Ovary (tissue), 3 donors: ENCODE results near the gene PIH1D2.

ENCODE experiments used
- CTCF ChIP-seq, 3 donors: fragments of 450-650 bp in 2 of 3; fragments of 200-600 bp in 1 of 3; IDR thresholded peaks; one replicate each; pipeline versions ENCODE4 v1.5.1 to v1.8.0; 2016 to 2022; ENCODE audit warnings: antibody characterized with exemption in 3 of 3, mild to moderate bottlenecking in 1 of 3
- EP300 ChIP-seq: sonication (generic); formaldehyde crosslinking; IDR thresholded peaks from one replicate; pipeline ENCODE4 v1.6.1; 2017; ENCODE audit warnings: antibody characterized with exemption
- POLR2A ChIP-seq: fragments of 450-650 bp; IDR thresholded peaks from one replicate; pipeline ENCODE4 v1.6.1; 2017; ENCODE audit warnings: antibody characterized with exemption, mild to moderate bottlenecking, moderate library complexity
- donor health status: DM: no; HTN: no; CAD: no.

- TF ChIP-seq CTCF (IDR thresholded peaks at IDR 0.05) (no peak), POLR2A (no peak), EP300 (no peak)
Observed at GRCh38 chr11:112029460-112029859, 44.4 kb downstream of the PIH1D2 start.
